HepG2 (cell line): ENCODE data around the gene CARD19. TPM values are rescaled to one million over a fixed set of nuclear protein-coding genes. Genes with fewer than 3 reads are reported as not detected.

Experiments
- AGO1 ChIP-seq: fragments of 200-400 bp; formaldehyde crosslinking; IDR thresholded peaks from 2 replicates; pipeline ENCODE4 v1.6.1; 2017; ENCODE audit warnings: mild to moderate bottlenecking, low read depth, low read length, moderate library complexity; ENCODE audit not compliant: poor library complexity, severe bottlenecking
- AGO2 ChIP-seq: fragments of 200-400 bp; formaldehyde crosslinking; optimal IDR thresholded peaks from 2 replicates; pipeline ENCODE3; 2017; ENCODE audit warnings: mild to moderate bottlenecking, low read depth, low read length, moderate library complexity
- ARID4A ChIP-seq: sonication (generic); formaldehyde crosslinking; IDR thresholded peaks from 2 replicates; pipeline ENCODE4 v1.5.0; 2020; ENCODE audit warnings: mild to moderate bottlenecking, missing genetic modification reagents, borderline replicate concordance
- CERS6 ChIP-seq: sonication (generic); formaldehyde crosslinking; IDR thresholded peaks from 2 replicates; pipeline ENCODE4 v1.5.0; 2020; ENCODE audit warnings: missing genetic modification reagents
- ELF4 ChIP-seq: sonication (generic); formaldehyde crosslinking; IDR thresholded peaks from 2 replicates; pipeline ENCODE4 v1.5.0; 2020; ENCODE audit warnings: missing genetic modification reagents, mild to moderate bottlenecking, moderate library complexity, borderline replicate concordance
- KDM1A ChIP-seq: IDR thresholded peaks from 2 replicates; pipeline ENCODE4 v1.6.1; 2016; ENCODE audit warnings: missing compliant biosample characterization
- MTA1 ChIP-seq: sonication (generic); formaldehyde crosslinking; IDR thresholded peaks from 2 replicates; pipeline ENCODE4 v1.4.0; 2020; ENCODE audit warnings: missing genetic modification reagents, mild to moderate bottlenecking, borderline replicate concordance
- MYC ChIP-seq: sonication (generic); formaldehyde crosslinking; IDR thresholded peaks from 2 replicates; pipeline ENCODE4 v1.9.0; 2021; ENCODE audit warnings: missing genetic modification reagents, borderline replicate concordance
- RAD21 ChIP-seq: fragments of 450-650 bp; formaldehyde crosslinking; IDR thresholded peaks from 2 replicates; pipeline ENCODE4 v1.5.0; 2020; ENCODE audit warnings: mild to moderate bottlenecking
- SPEN ChIP-seq: sonication (generic); formaldehyde crosslinking; IDR thresholded peaks from 2 replicates; pipeline ENCODE4 v1.5.1; 2020; ENCODE audit warnings: low read depth, mild to moderate bottlenecking, missing genetic modification reagents
- UBTF ChIP-seq: sonication (generic); formaldehyde crosslinking; IDR thresholded peaks from 2 replicates; pipeline ENCODE4 v1.4.0; 2020; ENCODE audit warnings: mild to moderate bottlenecking, missing genetic modification reagents
- ZBTB49 ChIP-seq: sonication (generic); formaldehyde crosslinking; IDR thresholded peaks from 2 replicates; pipeline ENCODE4 v1.4.0; 2020; ENCODE audit warnings: missing genetic modification reagents, borderline replicate concordance
- ZBTB7B ChIP-seq: sonication (generic); formaldehyde crosslinking; IDR thresholded peaks from 2 replicates; pipeline ENCODE4 v1.4.0; 2020; ENCODE audit warnings: missing genetic modification reagents
- ZFP36L2 ChIP-seq: sonication (generic); formaldehyde crosslinking; IDR thresholded peaks from 2 replicates; pipeline ENCODE4 v1.4.0; 2020; ENCODE audit warnings: missing genetic modification reagents
- ZNF337 ChIP-seq: sonication (generic); formaldehyde crosslinking; IDR thresholded peaks from 2 replicates; pipeline ENCODE4 v1.5.1; 2020; ENCODE audit warnings: missing genetic modification reagents, low read depth, mild to moderate bottlenecking, borderline replicate concordance
- ZNF784 ChIP-seq: sonication (generic); formaldehyde crosslinking; IDR thresholded peaks from 2 replicates; pipeline ENCODE4 v1.5.1; 2020; ENCODE audit warnings: missing genetic modification reagents, mild to moderate bottlenecking, borderline replicate concordance
- polyA plus RNA-seq, 8 experiments: library from polyadenylated mRNA; depleted of rRNA in 3 of 8; stranded (reverse) in 7 of 8; unstranded in 1 of 8; fragments of >200 nt; fragmentation: Illumina TruSeq in 4 of 8; extraction: Trizol in 4 of 8; gene quantifications; 2 replicates each; pipeline versions ENCODE4 v1.2.1 to v1.2.3, GENCODE V29; 2011 to 2016; ENCODE audit warnings: low read depth in 4 of 8, missing spikeins in 1 of 8, mixed read lengths in 1 of 8; ENCODE audit not compliant: insufficient read depth in 1 of 8
- total RNA-seq, 5 experiments: library from RNA; depleted of rRNA; stranded (reverse); fragments of >200 nt; fragmentation: Illumina TruSeq; extraction: Trizol; gene quantifications; 2 replicates each; pipeline ENCODE4 v1.2.3, GENCODE V29; 2016; ENCODE audit warnings: low read depth in 1 of 5

The CARD19 gene
- total and polyA plus RNA-seq, 2 of the 13 experiments (the other 11 are each of a cell fraction or from before 2014, with no cell fraction given): 18.4 to 47.2 TPM

- TF ChIP-seq ZNF784 (0 out of 2 replicates have a peak, but pooled peaks have one; percentile 7), ZBTB49 (CRISPR knock-in tag) (no peak), ARID4A (CRISPR knock-in tag) (peak; percentile 40; the same call in 1 of the 2 replicates), ELF4 (CRISPR knock-in tag) (no peak), AGO2 (peak; percentile 72), RAD21 (CRISPR knock-in tag) (0 out of 2 replicates have a peak, but pooled peaks have one; percentile 11), MTA1 (peak; percentile 55; the same call in 1 of the 2 replicates), SPEN (CRISPR knock-in tag) (peak; percentile 51; the same call in 1 of the 2 replicates), ZBTB7B (CRISPR knock-in tag) (no peak), AGO1 (peak; percentile 30), UBTF (peak; percentile 41; the same call in 1 of the 2 replicates), MYC (CRISPR knock-in tag) (peak; percentile 13; the same call in 1 of the 2 replicates), ZNF337 (CRISPR knock-in tag) (no peak), CERS6 (no peak), ZFP36L2 (no peak), KDM1A (CRISPR knock-in tag) (0 out of 2 replicates have a peak, but pooled peaks have one; percentile 9)
Observed at GRCh38 chr9:93095205-93096130, 549 bp upstream of the CARD19 start (continued).
